Upper lobe of left lung (tissue), 6 donors: ENCODE results near the gene DNAJC18. TPM values are rescaled to one million over a fixed set of nuclear protein-coding genes. Genes with fewer than 3 reads are reported as not detected.
"Not testable (repeated sequence)": the region's sequence is repeated elsewhere in the genome, so short reads cannot be mapped to it uniquely, and the experiment has no call there.

ENCODE experiments used
- ATAC-seq, 2 donors: fragments of 200-7000 bp; cut with Tn5 transposase; one replicate each; pipeline ENCODE4 v1.9.1; 2022; ENCODE audit warnings: mild to moderate bottlenecking in 2 of 2, moderate library complexity in 2 of 2; ENCODE audit not compliant: low FRiP score in 2 of 2
- DNase-seq, 2 donors: peaks; one replicate each; pipeline ENCODE4 v3.0.0-alpha.2; 2019 to 2020
- H3K27ac ChIP-seq, 4 donors: fragments of 200-600 bp; sonication (generic); one replicate each; pipeline ENCODE4 v1.5.1; 2016 to 2019
- H3K27me3 ChIP-seq, 4 donors: fragments of 200-600 bp; sonication (generic); one replicate each; pipeline ENCODE4 v1.5.1; 2017 to 2019
- H3K36me3 ChIP-seq, 4 donors: fragments of 200-600 bp; sonication (generic); one replicate each; pipeline ENCODE4 v1.5.1; 2016 to 2019
- H3K4me1 ChIP-seq, 4 donors: fragments of 200-600 bp; sonication (generic); one replicate each; pipeline ENCODE4 v1.5.1; 2018 to 2019
- H3K4me3 ChIP-seq, 4 donors: fragments of 200-600 bp; sonication (generic); one replicate each; pipeline ENCODE4 v1.5.1; 2017 to 2019; ENCODE audit warnings: mild to moderate bottlenecking in 2 of 4, moderate library complexity in 1 of 4
- H3K9me3 ChIP-seq, 4 donors: fragments of 200-600 bp; sonication (generic); one replicate each; pipeline ENCODE4 v1.5.1; 2018 to 2019
- CTCF ChIP-seq, 6 experiments: fragments of 450-650 bp in 4 of 6; fragments of 200-600 bp in 2 of 6; sonication (generic) in 2 of 6; IDR thresholded peaks; one replicate each; pipeline ENCODE4 v1.5.1; 2016 to 2019; ENCODE audit warnings: antibody characterized with exemption in 6 of 6
- EP300 ChIP-seq, 4 donors: sonication (generic); formaldehyde crosslinking; IDR thresholded peaks; one replicate each; pipeline ENCODE4 v1.5.1; 2017; ENCODE audit warnings: antibody characterized with exemption in 4 of 4, control low read depth in 2 of 4
- POLR2A ChIP-seq, 4 donors: fragments of 450-650 bp; IDR thresholded peaks; one replicate each; pipeline ENCODE4 v1.5.1; 2016 to 2017; ENCODE audit warnings: antibody characterized with exemption in 4 of 4, mild to moderate bottlenecking in 2 of 4
- POLR2AphosphoS5 ChIP-seq, 2 donors: sonication (generic); formaldehyde crosslinking; IDR thresholded peaks; one replicate each; pipeline ENCODE4 v1.5.1; 2017; ENCODE audit warnings: antibody characterized with exemption in 2 of 2
- WGBS, 2 donors: methylation state at CpG; one replicate each; pipeline ENCODE4 v1.1.5; 2017 to 2018; 5-methylcytosine and 5-hydroxymethylcytosine counted together
- total RNA-seq, 6 donors: library from RNA; depleted of rRNA in 4 of 6; stranded (reverse); fragments of >200 nt in 4 of 6; gene quantifications; one replicate each; pipeline versions ENCODE4 v1.1.0 to v1.2.1, GENCODE V29; 2016 to 2021
- donor health status: DM: no; HTN: no; CAD: no; lungs with moderate emphysema.
- donor health status: DM: no; HTN: yes; CAD: no; lungs with severe emphysema.

The DNAJC18 gene
- total RNA-seq, 6 donors from 2014 or later: 1.0 to 11.6 (median 6.3) TPM

- no peak for ATAC-seq
- peaks cover 0 to 27% (median 4%) of the 10 kb centered on the region in 4 donors for H3K36me3 ChIP-seq
- WGBS, 2 donors: 97 to 98% methylated on average over 6 of the region's 6 CpGs
These were observed 26.2 kb downstream of the DNAJC18 start for GRCh38 chr5:139413153-139413552.

GRCh38 chr5:139410993-139411828 is 28.1 kb downstream of the DNAJC18 start:
- TF ChIP-seq CTCF (IDR thresholded peaks at IDR 0.05) (no peak), POLR2AphosphoS5 (IDR thresholded peaks at IDR 0.05) (no peak), POLR2A (IDR thresholded peaks at IDR 0.05) (no peak), EP300 (IDR thresholded peaks at IDR 0.05) (no peak)
- no peaks in the 10 kb centered on the region for H3K27me3 ChIP-seq
- peaks cover 0 to under 1% (median under 1%) of the 10 kb centered on the region in 4 donors for H3K4me1 ChIP-seq
- WGBS, 2 donors: 94 to 95% methylated on average over 14 to 17 of the region's 17 CpGs
- H3K36me3 ChIP-seq: peaks cover 0 to 22% (median 4%) of the 10 kb centered on the region in 4 donors
- ATAC-seq (no peak), DNase-seq (no peak)
- H3K4me3 ChIP-seq: no peak overlapping the region
- H3K27ac ChIP-seq: no peak overlapping the region
- no peaks in the 10 kb centered on the region for H3K9me3 ChIP-seq

More at GRCh38 chr5:139413153-139413552, 26.2 kb downstream of the DNAJC18 start:
- TF ChIP-seq POLR2A (IDR thresholded peaks at IDR 0.05) (no peak), CTCF (IDR thresholded peaks at IDR 0.05) (no peak), POLR2AphosphoS5 (IDR thresholded peaks at IDR 0.05) (no peak), EP300 (IDR thresholded peaks at IDR 0.05) (no peak)
- H3K4me1 ChIP-seq: peaks cover 8 to 20% (median 13%) of the 10 kb centered on the region in 4 donors
- no peak overlapping the region for H3K4me3 ChIP-seq
- no peaks in the 10 kb centered on the region for H3K9me3 ChIP-seq
- no peak overlapping the region for H3K27ac ChIP-seq
- no peak for DNase-seq
- H3K27me3 ChIP-seq: no peaks in the 10 kb centered on the region

- Histone ChIP-seq H3K27me3 (no peaks in the 10 kb centered on the region), H3K9me3 (no peaks in the 10 kb centered on the region), H3K4me3 (no peak overlapping the region), H3K27ac (no peak overlapping the region), H3K36me3 (peaks cover 0 to 22% (median 4%) of the 10 kb centered on the region in 4 donors), H3K4me1 (no peaks in the 10 kb centered on the region)
- ATAC-seq: no peak
- WGBS, 2 donors: 79 to 84% methylated on average over 6 of the region's 6 CpGs
- DNase-seq: no peak
- TF ChIP-seq CTCF (IDR thresholded peaks at IDR 0.05) (no peak), EP300 (IDR thresholded peaks at IDR 0.05) (no peak), POLR2A (IDR thresholded peaks at IDR 0.05) (no peak), POLR2AphosphoS5 (IDR thresholded peaks at IDR 0.05) (no peak)
These were observed 29.0 kb downstream of the DNAJC18 start for GRCh38 chr5:139410121-139410992.

- not testable (repeated sequence) for H3K4me3 ChIP-seq, DNase-seq, H3K27ac ChIP-seq, ATAC-seq, H3K27me3 ChIP-seq, H3K4me1 ChIP-seq, H3K9me3 ChIP-seq
- WGBS, 2 donors: 92 to 96% methylated on average over 5 of the region's 5 CpGs
- H3K36me3 ChIP-seq: peaks cover 0 to 22% (median 2%) of the 10 kb centered on the region in 4 donors
These were observed 30.2 kb downstream of the DNAJC18 start for GRCh38 chr5:139409116-139409515.

GRCh38 chr5:139408191-139408590 is 31.1 kb downstream of the DNAJC18 start:
- no peaks in the 10 kb centered on the region for H3K27me3 ChIP-seq
- no peak overlapping the region for H3K27ac ChIP-seq
- ATAC-seq: no peak
- DNase-seq: no peak
- H3K4me3 ChIP-seq: no peak overlapping the region
- H3K9me3 ChIP-seq: no peaks in the 10 kb centered on the region
- 93 to 97% methylated on average over 7 of the region's 7 CpGs for WGBS, 2 donors
- H3K36me3 ChIP-seq: peaks cover 0 to 17% (median 2%) of the 10 kb centered on the region in 4 donors
- peaks cover 9 to 12% (median 10%) of the 10 kb centered on the region in 4 donors for H3K4me1 ChIP-seq
- TF ChIP-seq POLR2A (IDR thresholded peaks at IDR 0.05) (no peak), CTCF (IDR thresholded peaks at IDR 0.05) (no peak), POLR2AphosphoS5 (IDR thresholded peaks at IDR 0.05) (no peak), EP300 (IDR thresholded peaks at IDR 0.05) (no peak)
